Fibroblast of skin of right quadriceps (primary cell): ENCODE results near the gene CHID1.
A peak's percentile ranks its signal among the peaks of the same experiment; 100 is the strongest.

Experiments used
- DNase-seq: peaks from one replicate; pipeline ENCODE4 v3.0.0-alpha.2; 2013

Gene CHID1

DNA sequence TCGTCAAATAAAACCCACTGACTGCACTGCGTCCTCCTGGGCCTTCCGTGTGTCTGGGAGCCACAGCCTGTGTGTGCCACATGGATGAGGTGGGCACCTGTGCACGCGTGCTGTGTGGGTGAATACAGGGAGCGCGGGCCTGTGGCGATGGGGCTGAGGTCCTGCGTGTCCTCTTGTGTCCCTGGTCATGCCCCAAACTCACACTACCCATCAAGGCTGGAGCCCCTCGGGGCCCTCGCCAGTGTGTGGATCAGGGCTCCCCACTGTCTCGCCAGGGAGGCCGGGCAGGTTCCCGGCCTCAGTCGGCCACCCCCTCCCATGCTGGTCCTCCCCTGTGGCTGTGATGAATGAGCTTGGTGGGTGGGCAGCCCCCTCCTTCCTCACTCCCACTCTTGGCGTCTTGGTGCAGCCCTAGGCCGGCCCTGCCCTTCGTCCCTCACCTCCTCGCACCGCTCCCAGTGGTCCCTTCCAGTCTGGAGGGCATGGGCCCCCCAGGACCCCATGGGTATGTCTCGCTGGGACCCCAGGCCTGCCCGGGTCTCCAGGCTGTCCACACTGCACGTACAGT is 78.6 kb downstream of the CHID1 start:
- DNase-seq = no peak

- DNase-seq = peak; percentile 38
Observed at GRCh38 chr11:831118-831864, 79.3 kb downstream of the CHID1 start.

- DNase-seq = peak; percentile 54
Observed at GRCh38 chr11:830295-831117, 80.1 kb downstream of the CHID1 start.

DNA sequence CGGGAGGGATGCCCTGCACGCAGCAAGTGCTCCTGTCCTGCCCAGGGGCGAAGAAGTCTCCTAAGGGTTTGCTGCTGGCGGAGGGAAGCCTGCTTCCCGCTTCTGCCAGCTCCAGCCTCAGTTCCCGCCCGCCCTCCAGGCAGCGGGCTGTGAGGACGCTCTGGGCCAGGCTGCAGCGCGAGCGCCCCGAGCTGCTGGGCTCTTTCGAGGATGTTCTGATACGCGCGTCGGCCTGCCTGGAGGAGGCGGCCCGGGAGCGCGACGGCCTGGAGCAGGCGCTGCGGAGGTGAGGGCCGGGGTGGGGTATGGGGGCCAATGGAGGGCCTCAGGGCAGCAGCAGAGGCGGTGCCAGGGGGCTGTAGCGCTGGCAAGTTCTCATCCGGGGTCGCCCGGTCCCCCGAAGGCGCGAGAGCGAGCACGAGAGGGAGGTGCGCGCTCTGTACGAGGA is 80.7 kb downstream of the CHID1 start:
- DNase-seq = no peak

DNA sequence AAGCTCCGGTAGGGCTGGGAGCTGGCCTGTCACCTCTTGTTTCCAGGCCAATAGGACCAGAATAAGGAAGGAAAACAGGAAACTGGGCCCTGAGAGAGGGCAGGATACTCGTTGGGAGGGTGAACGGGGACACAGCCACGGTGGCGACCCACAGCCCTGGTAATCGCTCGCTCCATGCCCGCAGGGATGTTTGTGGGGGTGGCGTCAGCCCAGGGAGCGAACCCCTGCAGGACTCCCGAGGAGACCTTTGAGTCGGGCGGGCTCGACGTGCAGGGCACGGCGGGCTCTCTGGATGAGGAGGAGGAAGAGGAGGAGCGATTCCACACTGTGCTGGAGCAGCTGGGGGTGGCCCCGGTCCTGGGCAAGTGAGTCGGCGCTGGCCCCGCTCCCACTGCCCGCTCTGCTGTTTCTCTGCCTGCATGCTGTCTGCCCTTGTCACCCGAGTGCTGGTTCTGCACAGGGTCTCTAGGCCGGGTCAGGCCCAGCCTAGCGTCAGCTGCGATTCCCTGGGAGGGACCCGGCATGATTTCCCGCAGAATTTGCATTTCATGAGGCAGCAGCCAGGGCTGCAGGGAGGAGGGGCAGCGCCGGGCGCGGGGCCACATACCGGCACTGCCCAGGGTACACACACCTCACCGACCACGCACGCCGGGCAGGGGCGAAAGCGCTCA is 81.3 kb downstream of the CHID1 start:
- no peak for DNase-seq

DNA sequence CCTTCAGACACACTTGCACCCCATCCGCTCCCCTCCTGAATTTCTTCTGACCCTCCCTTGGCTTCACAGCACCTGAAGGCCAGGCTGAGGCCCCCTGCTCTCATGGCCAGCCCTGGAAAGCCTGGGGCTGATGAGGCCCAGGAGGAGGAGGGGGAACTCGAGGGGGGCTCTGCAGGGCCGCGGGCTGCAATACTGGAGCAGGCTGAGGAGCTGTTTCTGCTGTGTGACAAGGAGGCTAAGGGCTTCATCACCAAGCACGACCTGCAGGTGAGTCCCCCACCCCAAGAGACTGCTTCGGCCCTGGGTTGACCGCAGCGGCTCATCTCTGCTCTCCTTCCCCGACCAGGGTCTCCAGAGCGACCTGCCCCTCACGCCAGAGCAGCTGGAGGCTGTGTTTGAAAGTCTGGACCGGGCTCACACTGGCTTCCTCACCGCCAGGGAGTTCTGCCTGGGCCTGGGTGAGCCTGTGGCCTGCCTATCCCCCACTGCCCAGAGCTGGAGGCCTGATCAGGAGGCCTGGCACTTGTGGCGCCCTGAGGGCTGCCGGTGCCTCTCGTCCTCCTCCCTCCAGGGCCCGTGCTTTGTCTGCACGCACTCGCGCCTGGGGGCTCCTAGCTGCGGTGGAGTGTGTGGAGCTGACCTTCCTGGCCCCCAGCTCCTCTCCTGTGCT is 82.0 kb downstream of the CHID1 start:
- DNase-seq = no peak

DNA sequence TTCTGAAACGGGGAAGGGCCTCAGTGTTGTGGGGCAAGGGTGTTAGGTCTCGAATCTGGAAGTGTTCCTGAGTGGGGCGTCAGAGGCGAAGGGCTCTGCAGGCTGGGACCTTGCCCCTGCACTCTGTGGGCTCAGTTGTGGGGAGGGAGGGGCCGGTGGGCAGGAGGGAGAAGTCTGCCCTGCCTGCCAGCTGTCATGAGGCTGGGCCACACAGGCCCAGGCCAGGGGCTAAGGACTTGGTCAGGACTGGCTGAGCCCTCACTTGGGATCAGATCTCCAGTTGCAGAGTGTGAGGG is 82.8 kb downstream of the CHID1 start, which contains the start of gene CRACR2B:
CRACR2B (plus strand) TSS at position 23 of the 296 bp plus-strand sequence. CDS start 689 bp downstream, outside the sequence.
- DNase-seq = no peak

GRCh38 chr11:827146-827896 is 83.3 kb downstream of the CHID1 start:
- DNase-seq = no peak

- no peak for DNase-seq
Observed at GRCh38 chr11:826836-827145, 83.8 kb downstream of the CHID1 start.

DNA sequence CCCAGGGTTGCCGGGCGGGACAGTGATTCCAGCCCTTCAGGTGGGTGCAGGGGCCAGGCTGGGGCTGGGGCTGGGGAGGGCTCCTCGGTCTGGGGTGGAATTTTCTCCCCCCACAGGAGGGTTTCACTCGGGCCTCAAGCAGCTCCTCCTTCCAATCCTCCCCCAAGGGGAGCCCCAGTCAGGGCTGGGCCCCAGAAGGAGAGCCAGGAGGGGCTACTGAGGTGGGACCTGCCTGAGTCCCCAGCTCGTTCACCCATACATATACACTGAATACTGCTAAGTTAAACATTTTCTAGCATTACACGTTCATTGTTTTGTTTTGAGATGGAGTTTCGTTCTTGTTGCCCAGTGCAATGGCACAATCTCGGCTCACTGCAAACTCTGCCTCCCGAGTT is 84.4 kb downstream of the CHID1 start:
- DNase-seq = no peak

- DNase-seq = no peak
Observed at GRCh38 chr11:825366-826226, 85.0 kb downstream of the CHID1 start.

DNA sequence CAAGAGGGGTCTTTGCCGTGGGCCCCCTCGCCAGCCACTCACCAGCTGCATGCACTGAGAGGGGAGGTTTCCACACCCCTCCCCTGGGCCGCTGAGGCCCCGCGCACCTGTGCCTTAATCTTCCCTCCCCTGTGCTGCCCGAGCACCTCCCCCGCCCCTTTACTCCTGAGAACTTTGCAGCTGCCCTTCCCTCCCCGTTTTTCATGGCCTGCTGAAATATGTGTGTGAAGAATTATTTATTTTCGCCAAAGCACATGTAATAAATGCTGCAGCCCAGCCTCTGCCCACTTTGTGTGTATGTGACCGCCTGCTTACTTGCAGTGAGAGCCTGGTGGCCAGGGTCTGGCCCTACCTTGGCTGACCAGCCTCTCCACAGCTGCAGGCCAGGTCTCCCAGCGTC is 85.7 kb downstream of the CHID1 start:
- DNase-seq = no peak

DNA sequence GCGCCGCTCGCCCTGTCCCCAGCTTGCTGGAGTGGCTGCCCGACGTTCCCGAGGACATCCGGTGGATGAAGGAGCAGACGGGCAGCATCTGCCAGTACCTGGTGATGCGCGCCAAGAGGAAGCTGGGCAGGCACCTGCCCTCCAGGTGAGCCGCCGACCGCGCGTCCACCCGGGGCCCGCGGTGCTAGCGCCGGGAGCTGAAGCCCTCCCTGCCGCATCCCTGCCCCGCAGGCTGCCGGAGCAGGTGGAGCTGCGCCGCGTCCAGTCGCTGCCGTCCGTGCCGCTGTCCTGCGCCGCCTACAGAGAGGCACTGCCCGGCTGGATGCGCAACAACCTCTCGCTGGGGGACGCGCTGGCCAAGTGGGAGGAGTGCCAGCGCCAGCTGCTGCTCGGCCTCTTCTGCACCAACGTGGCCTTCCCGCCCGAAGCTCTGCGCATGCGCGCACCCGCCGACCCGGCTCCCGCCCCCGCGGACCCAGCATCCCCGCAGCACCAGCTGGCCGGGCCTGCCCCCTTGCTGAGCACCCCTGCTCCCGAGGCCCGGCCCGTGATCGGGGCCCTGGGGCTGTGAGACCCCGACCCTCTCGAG is 86.2 kb downstream of the CHID1 start:
- no peak for DNase-seq

GRCh38 chr11:823441-824291 is 86.9 kb downstream of the CHID1 start:
- no peak for DNase-seq

DNA sequence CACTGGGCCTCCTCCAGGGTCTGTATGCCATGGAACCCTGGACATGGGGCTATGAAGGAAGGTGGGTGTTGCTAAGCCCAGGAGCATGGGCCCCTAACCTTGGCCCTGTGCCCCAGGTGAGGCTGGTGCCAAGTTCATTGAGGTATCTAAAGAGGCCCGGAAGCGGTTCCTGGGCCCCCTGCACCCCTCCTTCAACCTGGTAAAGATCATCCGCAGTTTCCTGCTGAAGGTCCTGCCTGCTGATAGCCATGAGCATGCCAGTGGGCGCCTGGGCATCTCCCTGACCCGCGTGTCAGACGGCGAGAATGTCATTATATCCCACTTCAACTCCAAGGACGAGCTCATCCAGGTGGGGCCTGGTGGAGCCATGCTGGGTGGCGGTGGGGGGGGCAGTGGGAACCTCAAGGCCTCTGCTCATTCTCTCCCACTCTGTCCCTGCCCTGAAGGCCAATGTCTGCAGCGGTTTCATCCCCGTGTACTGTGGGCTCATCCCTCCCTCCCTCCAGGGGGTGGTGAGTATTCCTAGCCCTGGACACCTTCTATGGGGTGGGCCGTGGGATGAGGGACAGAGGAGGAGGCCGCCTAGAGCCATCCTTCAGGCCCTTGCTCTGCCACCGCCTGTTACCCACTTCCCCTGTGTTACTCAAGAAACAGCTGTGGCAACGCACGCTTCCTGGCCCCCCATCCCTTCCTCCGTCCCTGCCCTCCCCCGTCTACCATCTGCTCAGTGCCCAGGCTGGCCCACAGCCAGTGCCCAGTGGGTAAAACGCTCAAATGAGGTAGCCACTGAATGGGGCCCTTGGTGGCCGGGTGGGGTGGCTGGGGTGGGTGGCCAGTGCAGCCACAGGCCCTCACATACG is 88.9 kb downstream of the CHID1 start:
- no peak for DNase-seq

- DNase-seq = no peak
Observed at GRCh38 chr11:820655-821511, 89.7 kb downstream of the CHID1 start.

- no peak for DNase-seq
Observed at GRCh38 chr11:819943-820649, 90.5 kb downstream of the CHID1 start.
